Measurements from ENCODE around the gene PIGT.
A peak's percentile ranks its signal among the peaks of the same experiment; 100 is the strongest.

The PIGT gene

GRCh38 chr20:45415822-45416637 lies at the start of gene PIGT:
PIGT (plus strand) TSS chr20:45416141; CDS start chr20:45416157, 16 bp downstream.
- peak; percentile 97 for ATAC-seq
- no peak for TF ChIP-seq ZFP30 (CRISPR knock-in tag; IDR thresholded peaks at IDR 0.05)

- no peak for ATAC-seq
- no peak for TF ChIP-seq RARB (CRISPR knock-in tag; IDR thresholded peaks at IDR 0.05)
- no peak for TF ChIP-seq CSRNP3 (CRISPR knock-in tag; IDR thresholded peaks at IDR 0.05)
- no peak for TF ChIP-seq ARNTL (CRISPR knock-in tag; IDR thresholded peaks at IDR 0.05; ENCODE audit: borderline replicate concordance, low read depth)
- TF ChIP-seq ZC3H10 (CRISPR knock-in tag; IDR thresholded peaks at IDR 0.05): no peak
- TF ChIP-seq ZNF565 (CRISPR knock-in tag; conservative IDR thresholded peaks at IDR 0.05; ENCODE audit: low read depth): no peak
- no peak for TF ChIP-seq TCF4 (CRISPR knock-in tag; IDR thresholded peaks at IDR 0.05; ENCODE audit: borderline replicate concordance)
- TF ChIP-seq PPARA (CRISPR knock-in tag; IDR thresholded peaks at IDR 0.05; ENCODE audit: borderline replicate concordance): no peak
- TF ChIP-seq ISL1 (CRISPR knock-in tag; IDR thresholded peaks at IDR 0.05): no peak
- TF ChIP-seq ESRRG (CRISPR knock-in tag; IDR thresholded peaks at IDR 0.05): no peak
- no peak for TF ChIP-seq TOX (CRISPR knock-in tag; IDR thresholded peaks at IDR 0.05; ENCODE audit: borderline replicate concordance)
- no peak for TF ChIP-seq PATZ1 (CRISPR knock-in tag; IDR thresholded peaks at IDR 0.05; ENCODE audit: borderline replicate concordance)
- TF ChIP-seq TSHZ2 (CRISPR knock-in tag; IDR thresholded peaks at IDR 0.05): no peak
- TF ChIP-seq POU6F1 (CRISPR knock-in tag; IDR thresholded peaks at IDR 0.05; ENCODE audit: borderline replicate concordance, low read depth): no peak
- TF ChIP-seq CREB5 (CRISPR knock-in tag; IDR thresholded peaks at IDR 0.05; ENCODE audit: low read depth): no peak
- TF ChIP-seq OSR1 (CRISPR knock-in tag; IDR thresholded peaks at IDR 0.05): no peak
Measured at GRCh38 chr20:45366192-45366591, 49.7 kb upstream of the PIGT start.

- ATAC-seq: no peak
- TF ChIP-seq ZNF8 (CRISPR knock-in tag; IDR thresholded peaks at IDR 0.05) (no peak), CREB5 (CRISPR knock-in tag; IDR thresholded peaks at IDR 0.05; ENCODE audit: low read depth) (no peak), TSHZ2 (CRISPR knock-in tag; IDR thresholded peaks at IDR 0.05) (no peak), ZFP3 (CRISPR knock-in tag; IDR thresholded peaks at IDR 0.05) (no peak), TOX (CRISPR knock-in tag; IDR thresholded peaks at IDR 0.05; ENCODE audit: borderline replicate concordance) (no peak), OSR1 (CRISPR knock-in tag; IDR thresholded peaks at IDR 0.05) (no peak), TCF4 (CRISPR knock-in tag; IDR thresholded peaks at IDR 0.05; ENCODE audit: borderline replicate concordance) (no peak), PPARA (CRISPR knock-in tag; IDR thresholded peaks at IDR 0.05; ENCODE audit: borderline replicate concordance) (no peak), POU6F1 (CRISPR knock-in tag; IDR thresholded peaks at IDR 0.05; ENCODE audit: borderline replicate concordance, low read depth) (no peak), CSDC2 (CRISPR knock-in tag; IDR thresholded peaks at IDR 0.05) (no peak)
Measured at GRCh38 chr20:45366631-45367030, 49.3 kb upstream of the PIGT start.

Data from SK-N-SH treated with all-trans-retinoic acid at 6 μM for 48 hours (cell line).